ENCODE measurements around the gene SNX9.

- TF ChIP-seq POLR2A (IDR thresholded peaks at IDR 0.05; ENCODE audit: low read depth, low read length) (no peak), CTCF (conservative IDR thresholded peaks at IDR 0.05; ENCODE audit: low read depth, low read length) (no peak), RAD21 (IDR thresholded peaks at IDR 0.05; ENCODE audit: low read length) (no peak), BHLHE40 (IDR thresholded peaks at IDR 0.05; ENCODE audit: low read depth, low read length) (no peak)
Observed at GRCh38 chr6:157795841-157796240, 27.2 kb upstream of the SNX9 start.

Data from IMR-90 (cell line).